HEK293 (cell line): ENCODE data around the gene GMDS.
A peak's percentile ranks its signal among the peaks of the same experiment; 100 is the strongest.

Source experiments
- CTCF ChIA-PET: fragments of 350-600 bp; formaldehyde crosslinking; extraction: SDS; loops from one replicate; lab custom pipeline; 2021; ENCODE audit warnings: antibody characterized with exemption; lab: Yijun Ruan, JAX
- POLR2A ChIA-PET: fragments of 300-600 bp; formaldehyde crosslinking; extraction: SDS; loops from one replicate; lab custom pipeline; 2020; ENCODE audit warnings: antibody characterized with exemption, inconsistent platforms; lab: Yijun Ruan, JAX
- H3K27ac ChIP-seq: fragments of 200-500 bp; sonication (Bioruptor generic); 2 replicates; pipeline ENCODE4 v1.5.1; 2014; ENCODE audit warnings: low read depth, low read length, control low read depth, inconsistent platforms; ENCODE audit errors: extremely low read depth
- H3K36me3 ChIP-seq, 2 experiments: fragments of 200-500 bp in 1 of 2; sonication (Bioruptor generic) in 1 of 2; 1 replicate in 1 of 2; 2 replicates in 1 of 2; pipeline ENCODE4 v1.5.1; 2014 to 2017; ENCODE audit warnings: inconsistent platforms in 2 of 2, low read length in 2 of 2; ENCODE audit not compliant: control insufficient read depth in 2 of 2, insufficient read depth in 1 of 2
- H3K4me1 ChIP-seq: fragments of 200-500 bp; sonication (Bioruptor generic); 2 replicates; pipeline ENCODE4 v1.5.1; 2014; ENCODE audit warnings: mild to moderate bottlenecking, low read length, inconsistent platforms; ENCODE audit not compliant: control insufficient read depth, insufficient read depth
- H3K4me3 ChIP-seq: 2 replicates; pipeline ENCODE4 v1.5.1; 2011; ENCODE audit warnings: low read depth, mild to moderate bottlenecking, control low read depth, low read length, moderate library complexity
- H3K9me3 ChIP-seq: fragments of 200-500 bp; sonication (Bioruptor generic); 2 replicates; pipeline ENCODE4 v1.5.1; 2014; ENCODE audit warnings: low read depth, low read length, inconsistent platforms; ENCODE audit not compliant: control insufficient read depth, insufficient read depth
- BCL11A ChIP-seq: fragments of 450-650 bp; formaldehyde crosslinking; IDR thresholded peaks from 2 replicates; pipeline ENCODE4 v1.5.1; 2016; ENCODE audit warnings: low read depth, missing biosample characterization, missing genetic modification characterization
- BCL6B ChIP-seq: fragments of 450-650 bp; formaldehyde crosslinking; IDR thresholded peaks from 2 replicates; pipeline ENCODE4 v1.5.1; 2017; ENCODE audit warnings: missing biosample characterization, missing genetic modification characterization
- GLI4 ChIP-seq: fragments of 450-650 bp; formaldehyde crosslinking; IDR thresholded peaks from 2 replicates; pipeline ENCODE4 v1.5.1; 2016; ENCODE audit warnings: missing biosample characterization, missing genetic modification characterization
- IKZF3 ChIP-seq: fragments of 450-650 bp; IDR thresholded peaks from 2 replicates; pipeline ENCODE4 v1.5.0; 2018; ENCODE audit warnings: missing biosample characterization, mild to moderate bottlenecking, missing genetic modification characterization, moderate library complexity
- KLF17 ChIP-seq: fragments of 450-650 bp; formaldehyde crosslinking; IDR thresholded peaks from 2 replicates; pipeline ENCODE4 v1.5.1; 2016; ENCODE audit warnings: missing biosample characterization, missing genetic modification characterization
- KLF9 ChIP-seq: fragments of 450-650 bp; formaldehyde crosslinking; IDR thresholded peaks from 2 replicates; pipeline ENCODE4 v1.5.1; 2016; ENCODE audit warnings: missing biosample characterization, missing genetic modification characterization, low read depth
- SCRT1 ChIP-seq: fragments of 450-650 bp; formaldehyde crosslinking; IDR thresholded peaks from 2 replicates; pipeline ENCODE4 v1.5.1; 2016; ENCODE audit warnings: missing biosample characterization, missing genetic modification characterization, borderline replicate concordance
- WT1 ChIP-seq: fragments of 450-650 bp; formaldehyde crosslinking; IDR thresholded peaks from 2 replicates; pipeline ENCODE4 v1.5.1; 2016; ENCODE audit warnings: missing biosample characterization, missing genetic modification characterization
- ZBTB10 ChIP-seq: fragments of 450-650 bp; formaldehyde crosslinking; IDR thresholded peaks from 2 replicates; pipeline ENCODE4 v1.5.1; 2016; ENCODE audit warnings: missing biosample characterization, missing genetic modification characterization
- ZFP41 ChIP-seq: fragments of 450-650 bp; formaldehyde crosslinking; IDR thresholded peaks from 2 replicates; pipeline ENCODE4 v1.5.1; 2016; ENCODE audit warnings: missing biosample characterization, missing genetic modification characterization, borderline replicate concordance
- ZNF112 ChIP-seq: fragments of 450-650 bp; formaldehyde crosslinking; IDR thresholded peaks from 2 replicates; pipeline ENCODE4 v1.5.0; 2017; ENCODE audit warnings: missing biosample characterization, missing genetic modification characterization
- ZNF146 ChIP-seq: fragments of 450-650 bp; formaldehyde crosslinking; IDR thresholded peaks from 2 replicates; pipeline ENCODE4 v1.5.1; 2016; ENCODE audit warnings: missing biosample characterization, missing genetic modification characterization
- ZNF169 ChIP-seq: fragments of 450-650 bp; formaldehyde crosslinking; IDR thresholded peaks from 2 replicates; pipeline ENCODE4 v1.5.1; 2016; ENCODE audit warnings: missing biosample characterization, missing genetic modification characterization
- ZNF214 ChIP-seq: fragments of 450-650 bp; formaldehyde crosslinking; IDR thresholded peaks from 2 replicates; pipeline ENCODE4 v1.5.1; 2017; ENCODE audit warnings: missing biosample characterization, mild to moderate bottlenecking, missing genetic modification characterization, borderline replicate concordance
- ZNF221 ChIP-seq: fragments of 450-650 bp; formaldehyde crosslinking; IDR thresholded peaks from 2 replicates; pipeline ENCODE4 v1.5.1; 2017; ENCODE audit warnings: missing biosample characterization, missing genetic modification characterization, borderline replicate concordance
- ZNF354C ChIP-seq: fragments of 450-650 bp; formaldehyde crosslinking; IDR thresholded peaks from 2 replicates; pipeline ENCODE4 v1.5.1; 2016; ENCODE audit warnings: missing biosample characterization, missing genetic modification characterization, low read depth, borderline replicate concordance
- ZNF37A ChIP-seq: fragments of 450-650 bp; IDR thresholded peaks from 2 replicates; pipeline ENCODE4 v1.5.1; 2018; ENCODE audit warnings: missing biosample characterization, missing genetic modification characterization
- ZNF416 ChIP-seq: fragments of 450-650 bp; formaldehyde crosslinking; IDR thresholded peaks from 2 replicates; pipeline ENCODE4 v1.5.1; 2016; ENCODE audit warnings: missing biosample characterization, missing genetic modification characterization
- ZNF513 ChIP-seq: fragments of 450-650 bp; IDR thresholded peaks from 2 replicates; pipeline ENCODE4 v1.5.1; 2018; ENCODE audit warnings: missing biosample characterization, missing genetic modification characterization
- ZNF529 ChIP-seq: fragments of 450-650 bp; formaldehyde crosslinking; IDR thresholded peaks from 2 replicates; pipeline ENCODE4 v1.5.1; 2017; ENCODE audit warnings: missing genetic modification characterization, missing biosample characterization; ENCODE audit not compliant: insufficient replicate concordance
- ZNF624 ChIP-seq: fragments of 450-650 bp; formaldehyde crosslinking; IDR thresholded peaks from 2 replicates; pipeline ENCODE4 v1.5.1; 2017; ENCODE audit warnings: missing biosample characterization, missing genetic modification characterization
- ZNF654 ChIP-seq: fragments of 450-650 bp; formaldehyde crosslinking; IDR thresholded peaks from 2 replicates; pipeline ENCODE4 v1.5.1; 2016; ENCODE audit warnings: low read depth, missing biosample characterization, missing genetic modification characterization
- ZNF776 ChIP-seq: fragments of 450-650 bp; formaldehyde crosslinking; IDR thresholded peaks from 2 replicates; pipeline ENCODE4 v1.5.0; 2017; ENCODE audit warnings: missing biosample characterization, missing genetic modification characterization, borderline replicate concordance
- ZNF777 ChIP-seq: fragments of 450-650 bp; formaldehyde crosslinking; IDR thresholded peaks from 2 replicates; pipeline ENCODE4 v1.5.1; 2017; ENCODE audit warnings: missing biosample characterization, missing genetic modification characterization, borderline replicate concordance

The GMDS gene

GRCh38 chr6:1984346-1984994 is 260.9 kb downstream of the GMDS start:
- POLR2A ChIA-PET: interaction anchor here (0.6 to 0.8 kb wide), 2 partner anchors 76 to 251 kb away, joined by 3 to 4 read pairs; no protein-coding TSS in a partner anchor
- no peak for TF ChIP-seq ZNF354C (tag by site-specific recombination)
- TF ChIP-seq GLI4: no peak
- no peak for TF ChIP-seq ZNF169 (tag by site-specific recombination)
- TF ChIP-seq ZNF37A: no peak
- H3K4me1 ChIP-seq: peaks cover 21% of the 10 kb centered on the region
- H3K4me3 ChIP-seq: no peak overlapping the region
- CTCF ChIA-PET: interaction anchor here (1.2 kb wide), 1 partner anchor 129 kb away, joined by 3 read pairs; no protein-coding TSS in a partner anchor
- H3K27ac ChIP-seq: no peak overlapping the region
- no peaks in the 10 kb centered on the region for H3K36me3 ChIP-seq
- H3K9me3 ChIP-seq: peaks cover 2% of the 10 kb centered on the region; the same call in 1 of the 2 replicates

GRCh38 chr6:1983850-1984249 is 261.6 kb downstream of the GMDS start:
- no peak overlapping the region for H3K4me3 ChIP-seq
- no peak overlapping the region for H3K27ac ChIP-seq
- peak; percentile 72 for TF ChIP-seq ZNF146 (tag by site-specific recombination)
- TF ChIP-seq ZNF776: no peak
- TF ChIP-seq, all 188 proteins: peak for 1
- Histone ChIP-seq H3K9me3 (peaks cover 2% of the 10 kb centered on the region; the same call in 1 of the 2 replicates), H3K4me1 (peaks cover 21% of the 10 kb centered on the region), H3K36me3 (no peaks in the 10 kb centered on the region)
- ChIA-PET CTCF (no interaction called here), POLR2A (no interaction called here)

GRCh38 chr6:1972962-1973361 is 272.4 kb downstream of the GMDS start:
- Histone ChIP-seq H3K27ac (no peak overlapping the region), H3K36me3 (no peaks in the 10 kb centered on the region), H3K4me3 (no peak overlapping the region), H3K9me3 (no peaks in the 10 kb centered on the region), H3K4me1 (no peaks in the 10 kb centered on the region)
- POLR2A ChIA-PET: no interaction called here
- CTCF ChIA-PET: no interaction called here
- TF ChIP-seq ZNF777 (tag by site-specific recombination): no peak
- TF ChIP-seq KLF17 (tag by site-specific recombination): no peak
- no peak for TF ChIP-seq ZNF416 (tag by site-specific recombination)
- no peak for TF ChIP-seq BCL11A (tag by site-specific recombination)
- TF ChIP-seq KLF9: no peak
- TF ChIP-seq ZNF513 (tag by site-specific recombination): no peak
- TF ChIP-seq BCL6B (tag by site-specific recombination): no peak
- no peak for TF ChIP-seq ZNF654 (tag by site-specific recombination)
- TF ChIP-seq IKZF3 (tag by site-specific recombination): no peak
- no peak for TF ChIP-seq ZFP41
- TF ChIP-seq ZNF221 (tag by site-specific recombination): no peak
- no peak for TF ChIP-seq WT1 (tag by site-specific recombination)
- TF ChIP-seq ZNF529 (tag by site-specific recombination): no peak
- no peak for TF ChIP-seq ZNF112 (tag by site-specific recombination)
- no peak for TF ChIP-seq SCRT1 (tag by site-specific recombination)
- TF ChIP-seq ZNF214 (tag by site-specific recombination): no peak
- no peak for TF ChIP-seq ZNF624 (tag by site-specific recombination)
- no peak for TF ChIP-seq ZBTB10 (tag by site-specific recombination)
